GM10266 (cell line): Measurements from ENCODE around the gene SRP68.
A peak's percentile ranks its signal among the peaks of the same experiment; 100 is the strongest.

Source experiments
- DNase-seq: peaks from one replicate; pipeline ENCODE4 v3.0.0; 2012; ENCODE audit errors: extremely low spot score
- CTCF ChIP-seq: IDR thresholded peaks from 2 replicates; pipeline ENCODE4 v1.5.1; 2012; ENCODE audit warnings: mild to moderate bottlenecking, low read depth; ENCODE audit not compliant: control insufficient read depth, insufficient read depth; ENCODE audit errors: missing control alignments

SRP68 gene

GRCh38 chr17:76106703-76107102, 34.4 kb upstream of the SRP68 start:
- TF ChIP-seq CTCF, result no peak
- no peak for DNase-seq

DNA sequence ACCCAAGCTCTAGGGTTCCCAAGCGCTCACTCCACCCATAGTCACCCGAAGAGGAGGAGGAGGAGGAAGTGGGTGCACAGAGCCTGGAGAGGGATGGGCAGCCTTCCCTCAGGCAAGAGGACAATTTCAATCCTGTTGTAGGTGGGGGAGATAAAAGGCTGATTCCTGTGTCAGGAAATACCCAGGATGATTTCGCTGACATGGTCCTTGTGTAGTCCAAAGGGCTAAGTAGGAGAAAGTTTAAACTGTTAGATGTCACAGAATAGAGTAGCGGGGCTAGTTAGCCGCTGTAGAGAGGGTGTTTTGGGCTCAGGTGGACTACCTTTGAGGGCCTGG, 32.5 kb upstream of the SRP68 start:
- no peak for TF ChIP-seq CTCF

DNA sequence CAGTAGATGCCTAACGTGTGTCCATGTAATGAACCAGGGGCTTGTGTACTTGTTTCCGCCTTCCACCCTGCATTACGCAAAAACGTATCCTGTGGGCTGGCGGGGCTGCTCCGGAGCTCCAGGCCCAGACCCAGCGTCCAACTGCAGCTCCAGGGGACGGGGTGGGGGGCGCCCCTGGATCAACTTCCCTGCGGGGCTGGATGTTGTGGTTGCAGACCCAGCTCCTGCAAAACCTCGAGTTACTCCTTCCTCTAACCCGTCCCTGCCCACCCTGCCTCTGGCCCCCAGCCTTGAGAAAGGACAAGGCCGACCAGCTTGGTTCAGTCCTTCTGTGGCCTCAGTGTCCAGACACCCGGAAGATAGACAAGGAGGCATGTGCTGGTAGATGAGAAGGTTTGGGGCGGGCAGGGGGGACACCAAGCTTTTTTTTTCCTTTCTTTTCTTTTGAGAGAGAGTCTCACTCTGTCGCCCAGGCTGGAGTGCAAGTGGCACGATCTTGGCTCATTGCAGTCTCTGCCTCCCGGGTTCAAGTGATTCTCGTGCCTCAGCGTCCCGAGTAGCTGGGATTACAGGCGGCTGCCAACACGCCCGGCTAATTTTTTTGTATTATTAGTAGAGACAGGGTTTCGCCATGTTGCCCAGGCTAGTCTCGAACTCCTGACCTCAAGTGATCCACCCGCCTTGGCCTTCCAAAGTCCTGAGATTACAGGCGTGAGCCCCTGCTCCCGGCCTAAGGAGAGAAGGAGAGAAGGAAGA, 32.0 kb upstream of the SRP68 start:
- no peak for TF ChIP-seq CTCF
- DNase-seq, result no peak

More for the DNA sequence above, 32.5 kb upstream of the SRP68 start:
- no peak for DNase-seq

DNA sequence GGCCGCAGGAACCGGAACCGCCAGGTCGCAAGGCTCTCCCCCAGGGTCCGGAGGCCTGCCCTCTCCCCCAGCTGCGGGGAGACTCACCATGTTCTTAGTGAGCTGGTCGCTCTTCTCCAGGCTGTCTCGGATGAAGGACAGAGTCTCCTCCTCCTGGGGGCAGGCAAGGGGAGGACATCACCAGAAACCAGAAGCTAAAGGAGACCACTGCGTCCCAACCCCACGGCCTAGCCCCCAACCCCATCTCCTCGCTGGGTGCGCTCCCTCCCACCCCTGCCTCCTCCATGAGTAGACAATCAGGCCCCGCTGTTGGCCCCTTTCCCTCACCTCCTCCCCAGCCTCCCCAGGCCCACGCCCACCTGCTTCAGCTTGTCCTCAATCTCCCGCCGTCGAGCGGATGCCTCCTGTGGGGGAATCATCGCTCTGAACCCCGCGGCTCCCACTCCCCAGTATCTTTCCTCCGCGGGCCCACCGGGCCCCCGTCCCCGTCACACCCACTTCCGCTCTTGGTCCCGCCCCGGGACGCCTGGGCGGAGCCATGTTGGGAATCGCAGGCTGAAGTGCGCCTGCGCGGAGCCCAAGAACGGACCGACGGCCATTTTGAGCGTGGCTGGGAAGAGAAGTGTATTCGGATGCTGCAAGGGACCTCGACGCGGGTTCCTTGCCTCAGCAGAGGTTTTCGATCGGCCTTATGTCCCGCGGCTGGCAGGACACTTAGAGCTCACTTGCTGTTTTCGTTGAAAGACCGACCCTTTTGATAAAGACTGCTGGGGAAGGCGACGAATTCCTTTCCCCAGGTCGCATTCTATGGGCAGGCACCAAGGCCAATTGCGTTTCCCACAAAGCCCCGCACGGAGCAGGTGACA, 31.2 kb upstream of the SRP68 start, which contains the start of gene EXOC7:
EXOC7 (minus strand) TSS at position 514 of the 866 bp plus-strand sequence; CDS start at position 419, 95 bp downstream.
- DNase-seq, result peak; percentile 97
- no peak for TF ChIP-seq CTCF

DNA sequence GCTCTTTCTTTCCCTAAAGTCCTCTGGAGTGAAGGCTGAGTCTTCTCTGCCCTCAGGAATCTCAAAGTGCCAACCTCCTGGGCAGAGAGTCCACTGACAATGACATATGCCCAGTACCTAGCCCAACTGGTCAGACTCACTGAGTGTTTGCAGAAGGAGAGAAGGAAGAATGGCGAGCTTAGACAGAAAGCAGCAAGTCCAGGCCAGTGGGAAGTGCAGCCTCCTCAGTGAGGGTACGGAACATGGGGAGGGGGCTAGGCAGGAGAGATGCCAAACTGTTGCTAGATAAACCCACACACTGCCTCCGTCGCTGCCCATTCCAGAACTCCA, 30.6 kb upstream of the SRP68 start:
- DNase-seq, result no peak
- TF ChIP-seq CTCF, result no peak

- no peak for TF ChIP-seq CTCF
- DNase-seq, result no peak
Measured at GRCh38 chr17:76097716-76098295, 25.5 kb upstream of the SRP68 start.
